Activated CD4-positive, alpha-beta T cell treated with anti-CD3 and anti-CD28 coated beads for 24 hours (primary cell): ENCODE measurements around the gene CXCL8.
"Not testable (repeated sequence)": the region's sequence is repeated elsewhere in the genome, so short reads cannot be mapped to it uniquely, and the experiment has no call there.

Experiments used
- DNase-seq, 2 donors: peaks; one replicate each; pipeline ENCODE4 v3.0.0-alpha.2; 2020; ENCODE audit warnings: low read depth in 2 of 2

CXCL8 gene

GRCh38 chr4:73740353-73740778 lies at the start of gene CXCL8:
CXCL8 (plus strand) TSS chr4:73740569; CDS start chr4:73740659, 90 bp downstream.
- no peak for DNase-seq

DNA sequence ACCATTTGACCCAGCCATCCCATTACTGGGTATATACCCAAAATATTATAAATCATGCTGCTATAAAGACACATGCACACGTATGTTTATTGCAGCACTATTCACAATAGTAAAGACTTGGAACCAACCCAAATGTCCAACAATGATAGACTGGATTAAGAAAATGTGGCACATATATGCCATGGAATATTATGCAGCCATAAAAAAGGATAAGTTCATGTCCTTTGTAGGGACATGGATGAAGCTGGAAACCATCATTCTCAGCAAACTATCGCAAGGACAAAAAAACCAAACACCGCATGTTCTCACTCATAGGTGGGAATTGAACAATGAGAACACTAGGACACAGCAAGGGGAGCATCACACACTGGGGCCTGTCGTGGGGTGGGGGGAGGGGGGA lies 49.2 kb upstream of the CXCL8 start:
- not testable (repeated sequence) for DNase-seq

GRCh38 chr4:73691759-73692158 lies 48.6 kb upstream of the CXCL8 start:
- DNase-seq, result no peak

DNA sequence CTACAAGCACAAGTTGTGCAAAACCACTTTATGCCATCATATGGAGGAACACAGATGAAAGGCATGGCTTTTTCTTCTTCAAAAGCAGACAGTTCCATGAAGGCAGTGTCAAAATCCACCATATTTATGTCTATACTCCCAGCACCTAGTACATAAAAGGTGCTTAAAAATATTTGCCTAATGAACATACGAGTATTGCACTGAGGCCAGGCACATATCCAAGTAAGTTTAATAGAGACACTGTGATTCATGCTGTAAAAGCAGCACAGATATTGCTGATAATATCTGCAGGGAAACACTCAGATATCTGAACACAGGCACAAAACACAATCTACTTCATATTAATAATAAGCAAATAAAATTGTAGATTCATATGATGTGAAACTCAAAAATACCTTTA lies 48.1 kb upstream of the CXCL8 start:
- DNase-seq, result no peak

DNA sequence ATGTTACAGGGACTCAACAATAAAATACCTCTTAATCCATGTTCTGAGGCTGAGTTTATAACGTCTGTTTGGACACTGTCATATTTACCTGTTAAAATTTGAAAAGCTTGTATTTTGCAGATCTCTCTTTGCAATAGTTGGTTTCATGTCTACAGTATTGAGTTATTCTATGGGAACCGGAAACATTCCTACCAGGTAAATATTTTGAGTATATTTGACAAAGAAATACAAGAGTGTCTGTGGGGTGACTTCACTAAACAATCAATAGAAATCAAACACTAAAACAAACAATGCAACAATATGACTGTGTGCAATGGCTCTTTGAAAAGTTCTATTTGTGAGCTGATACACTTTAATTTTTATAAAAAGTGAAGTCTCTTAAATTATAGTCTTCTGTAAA lies 47.7 kb upstream of the CXCL8 start:
- no peak for DNase-seq

GRCh38 chr4:73693811-73694210 lies 46.6 kb upstream of the CXCL8 start:
- DNase-seq, result no peak

GRCh38 chr4:73698217-73698616 lies 42.2 kb upstream of the CXCL8 start:
- no peak for DNase-seq

DNA sequence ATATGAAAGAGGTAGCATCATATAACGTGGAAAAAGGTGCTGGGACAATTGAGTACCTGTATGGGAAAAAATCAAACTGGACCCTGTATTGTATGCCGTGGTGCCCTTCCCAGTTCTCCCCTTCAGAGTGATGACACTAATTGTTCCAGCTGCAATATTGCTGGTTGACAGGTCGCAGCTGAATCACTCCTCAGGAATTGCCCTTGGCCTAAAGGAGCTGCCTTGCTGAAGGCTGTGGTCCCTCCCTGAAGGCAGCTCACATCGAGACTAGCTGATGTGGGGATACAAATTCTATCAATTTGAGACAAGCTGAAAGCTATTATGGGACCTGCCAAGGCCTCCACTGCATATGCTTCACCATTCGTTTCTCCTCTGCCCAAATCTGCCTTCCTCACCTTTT lies 39.3 kb upstream of the CXCL8 start:
- no peak for DNase-seq

DNA sequence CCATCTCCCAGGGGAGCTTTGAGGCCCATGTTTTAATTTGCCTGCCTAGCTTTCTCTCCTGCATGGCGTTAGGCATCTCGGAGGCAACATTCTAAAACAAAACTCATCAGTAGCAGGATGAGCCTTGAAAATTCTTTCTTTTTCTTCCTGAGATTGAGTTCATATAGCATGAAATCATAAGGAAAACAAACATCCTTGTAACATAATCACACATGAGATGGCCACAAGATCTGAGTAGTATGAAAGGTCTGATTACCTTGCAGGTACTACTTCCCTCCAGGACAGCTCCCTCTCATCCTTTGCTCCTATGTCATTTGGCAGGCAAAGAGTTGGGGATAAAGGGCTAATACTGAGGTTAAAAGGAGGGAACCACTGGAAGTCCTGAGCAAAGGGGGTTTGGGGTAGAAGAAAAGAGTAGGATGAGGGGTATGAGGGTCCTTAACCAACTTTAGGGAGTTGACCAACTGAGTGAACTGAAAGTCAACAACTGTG lies 37.5 kb upstream of the CXCL8 start:
- no peak for DNase-seq

GRCh38 chr4:73703320-73703719 lies 37.0 kb upstream of the CXCL8 start:
- DNase-seq, result no peak

DNA sequence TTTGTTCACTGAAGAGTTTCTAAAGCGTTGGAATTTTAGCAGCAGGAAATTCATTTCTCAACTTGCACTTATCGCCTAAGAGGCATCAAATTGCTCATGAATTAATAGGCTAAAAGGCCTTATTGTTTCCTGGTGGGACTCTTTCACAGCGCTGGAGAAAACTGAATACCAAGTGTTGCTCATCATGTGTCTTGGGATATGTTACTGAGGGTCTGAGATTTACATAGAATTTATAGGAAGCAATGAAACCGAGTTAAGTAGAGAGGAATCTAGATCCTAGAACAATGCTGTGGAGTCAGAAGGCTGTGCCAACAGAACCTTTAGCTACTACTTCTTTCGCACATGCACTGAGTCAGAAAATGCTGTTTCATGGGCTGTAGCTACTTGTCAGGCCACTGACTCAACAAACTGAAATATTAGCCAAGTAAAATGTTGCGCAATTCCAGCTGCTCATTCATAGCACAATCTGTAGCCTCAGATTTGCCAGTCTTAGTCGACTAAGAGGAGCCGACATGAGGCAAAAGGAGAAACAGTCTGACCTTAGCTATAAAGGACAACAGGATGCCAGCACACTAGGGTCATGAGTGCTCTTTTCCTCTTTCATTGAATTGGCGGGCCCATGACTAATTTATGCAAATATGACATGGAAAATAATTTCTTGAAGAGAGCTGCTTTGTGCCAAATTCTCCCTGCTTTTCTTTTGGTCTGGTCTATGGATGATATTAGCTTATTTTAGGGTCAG lies 35.9 kb upstream of the CXCL8 start:
- DNase-seq, result no peak

DNA sequence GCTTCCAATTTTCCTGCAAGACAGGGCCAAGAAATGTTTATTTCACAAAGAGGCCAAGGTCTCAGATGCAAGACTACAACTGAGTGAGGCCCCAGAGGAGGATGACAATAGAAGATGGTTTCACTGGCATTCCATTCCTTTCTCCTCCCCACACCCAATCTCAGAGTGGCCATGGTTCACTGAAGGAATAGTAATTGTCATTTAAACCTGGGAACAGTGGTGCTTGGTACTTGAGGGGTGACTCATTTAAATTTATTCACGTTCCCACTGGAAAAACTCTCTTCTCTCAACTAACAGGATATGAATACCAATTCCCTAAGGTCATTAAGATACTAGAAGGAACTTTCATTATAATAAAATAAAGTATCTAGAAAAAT lies 35.3 kb upstream of the CXCL8 start:
- DNase-seq, result no peak

GRCh38 chr4:73705721-73706120 lies 34.6 kb upstream of the CXCL8 start:
- DNase-seq, result no peak

GRCh38 chr4:73706811-73707210 lies 33.6 kb upstream of the CXCL8 start:
- DNase-seq, result no peak

GRCh38 chr4:73707269-73707875 lies 33.0 kb upstream of the CXCL8 start:
- DNase-seq, result no peak

DNA sequence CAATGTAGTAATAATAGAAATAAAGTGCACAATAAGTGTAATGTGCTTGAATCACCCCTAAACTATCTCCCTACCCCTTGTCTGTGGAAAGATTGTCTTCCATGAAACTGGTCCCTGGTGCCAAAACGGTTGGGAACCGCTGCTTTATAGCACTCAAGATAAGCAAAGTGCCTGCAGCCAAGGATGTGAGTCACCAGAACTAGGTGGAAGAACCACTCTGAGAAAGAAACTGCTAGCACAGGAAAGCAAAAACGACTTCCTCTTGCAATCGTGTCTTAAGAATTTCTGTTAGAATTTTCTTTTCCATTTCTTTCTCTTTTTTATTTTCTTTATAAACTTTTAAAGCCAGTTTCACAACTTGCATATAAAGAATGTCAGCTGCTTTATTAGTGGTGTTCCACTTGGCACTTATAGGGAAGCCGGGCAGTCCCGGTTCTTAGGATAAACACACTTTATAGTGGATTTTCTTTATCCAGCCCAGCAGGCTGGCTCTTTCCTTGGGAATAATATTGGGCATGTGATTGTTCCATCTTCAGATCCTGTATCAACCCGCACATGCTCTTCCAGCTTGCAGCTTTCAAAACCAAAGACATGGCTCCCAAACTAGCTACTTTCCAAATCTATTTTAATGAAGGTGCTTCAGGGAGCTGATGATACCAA lies 32.3 kb upstream of the CXCL8 start:
- no peak for DNase-seq

GRCh38 chr4:73709451-73710033 lies 30.8 kb upstream of the CXCL8 start:
- no peak for DNase-seq

- no peak for DNase-seq
Measured at GRCh38 chr4:73710094-73710493, 30.3 kb upstream of the CXCL8 start.

GRCh38 chr4:73711989-73712388 lies 28.4 kb upstream of the CXCL8 start:
- no peak for DNase-seq

DNA sequence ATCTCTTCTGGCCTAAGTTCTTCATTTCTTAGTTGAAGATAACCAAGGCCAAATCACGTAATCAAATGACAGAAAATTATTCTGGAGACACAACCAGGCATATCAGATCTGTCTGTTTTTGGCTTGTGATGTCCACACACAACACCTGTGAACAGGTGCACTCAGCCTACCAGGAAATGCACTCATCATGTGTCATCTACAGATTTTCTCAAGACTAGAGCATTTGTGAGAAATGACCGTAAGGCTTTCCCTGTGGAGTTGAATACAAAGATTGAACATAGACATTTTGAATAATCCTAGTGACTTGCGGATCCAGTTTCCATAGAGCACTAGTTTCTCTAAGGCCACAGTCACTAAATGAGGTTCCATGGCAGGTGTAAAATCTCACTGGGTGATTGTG lies 26.7 kb upstream of the CXCL8 start:
- no peak for DNase-seq

GRCh38 chr4:73714647-73715046 lies 25.7 kb upstream of the CXCL8 start:
- no peak for DNase-seq

GRCh38 chr4:73715659-73716058 lies 24.7 kb upstream of the CXCL8 start:
- no peak for DNase-seq
